ENCODE measurements around the gene PADI1. TPM values are rescaled to one million over a fixed set of nuclear protein-coding genes. Genes with fewer than 3 reads are reported as not detected.

PADI1 gene
- polyA plus RNA-seq, 1 of the 3 experiments (the other 2 are of a cell fraction): 0.26 TPM

DNA sequence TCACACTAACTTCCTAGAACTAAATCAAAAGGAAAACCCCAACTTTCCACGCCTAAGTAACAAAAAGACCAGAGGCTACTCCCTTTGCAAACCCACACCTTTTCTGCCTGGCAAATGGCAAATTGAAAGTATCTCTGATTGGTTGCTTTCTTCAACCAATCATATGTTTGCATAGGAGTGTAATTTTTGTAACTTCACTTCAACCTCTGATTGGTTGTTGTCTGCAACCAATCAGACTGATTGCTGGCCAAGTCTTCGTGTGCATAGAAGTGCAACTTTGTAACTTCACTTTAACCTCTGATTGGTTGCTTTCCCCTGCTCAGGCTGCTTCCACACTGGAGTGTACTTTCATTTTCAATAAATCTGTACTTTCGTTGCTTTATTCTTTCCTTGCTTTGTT, 48.8 kb upstream of the PADI1 start:
- H3K9ac ChIP-seq: no peak overlapping the region
- no peaks in the 10 kb centered on the region for H3K9me2 ChIP-seq
- H4K20me1 ChIP-seq (ENCODE audit: insufficient read depth): no peaks in the 10 kb centered on the region
- H3K4me1 ChIP-seq (ENCODE audit: control insufficient read depth in 1 of 2, insufficient read depth in 2 of 2, low read depth in 1 of 2, low read length in 1 of 2): no peaks in the 10 kb centered on the region
- DNase-seq: no peak
- no peak overlapping the region for H3K4me2 ChIP-seq
- no peaks in the 10 kb centered on the region for H3K9me3 ChIP-seq
- H2AFZ ChIP-seq (ENCODE audit: low read depth): no peak overlapping the region
- H3K4me3 ChIP-seq (ENCODE audit: low read depth in 2 of 2, low read length in 1 of 2): no peak overlapping the region
- 31% methylated on average over 3 of the region's 3 CpGs for WGBS (ENCODE audit: low lambda C conversion rate)
- H3F3A ChIP-seq (replicated peaks; ENCODE audit: insufficient read depth): no peaks in the 10 kb centered on the region
- TF ChIP-seq RFX5 (IDR thresholded peaks at IDR 0.05; ENCODE audit: low read length) (no peak), NFIC (IDR thresholded peaks at IDR 0.05; ENCODE audit: borderline replicate concordance) (no peak), GATA2 (CRISPR knock-in tag; IDR thresholded peaks at IDR 0.05) (no peak), FOSL2 (IDR thresholded peaks at IDR 0.05; ENCODE audit: borderline replicate concordance, low read depth) (no peak), ELF1 (IDR thresholded peaks at IDR 0.05) (no peak), SMC3 (IDR thresholded peaks at IDR 0.05; ENCODE audit: low read depth, low read length) (no peak), EP300 (IDR thresholded peaks at IDR 0.05; ENCODE audit: borderline replicate concordance in 1 of 2, low read depth in 1 of 2, low read length in 1 of 2) (no peak)
- TF ChIP-seq, protein P1, sequence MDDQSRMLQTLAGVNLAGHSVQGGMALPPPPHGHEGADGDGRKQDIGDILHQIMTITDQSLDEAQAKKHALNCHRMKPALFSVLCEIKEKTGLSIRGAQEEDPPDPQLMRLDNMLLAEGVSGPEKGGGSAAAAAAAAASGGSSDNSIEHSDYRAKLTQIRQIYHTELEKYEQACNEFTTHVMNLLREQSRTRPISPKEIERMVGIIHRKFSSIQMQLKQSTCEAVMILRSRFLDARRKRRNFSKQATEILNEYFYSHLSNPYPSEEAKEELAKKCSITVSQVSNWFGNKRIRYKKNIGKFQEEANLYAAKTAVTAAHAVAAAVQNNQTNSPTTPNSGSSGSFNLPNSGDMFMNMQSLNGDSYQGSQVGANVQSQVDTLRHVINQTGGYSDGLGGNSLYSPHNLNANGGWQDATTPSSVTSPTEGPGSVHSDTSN (IDR thresholded peaks at IDR 0.05): no peak
- TF ChIP-seq, protein P2, sequence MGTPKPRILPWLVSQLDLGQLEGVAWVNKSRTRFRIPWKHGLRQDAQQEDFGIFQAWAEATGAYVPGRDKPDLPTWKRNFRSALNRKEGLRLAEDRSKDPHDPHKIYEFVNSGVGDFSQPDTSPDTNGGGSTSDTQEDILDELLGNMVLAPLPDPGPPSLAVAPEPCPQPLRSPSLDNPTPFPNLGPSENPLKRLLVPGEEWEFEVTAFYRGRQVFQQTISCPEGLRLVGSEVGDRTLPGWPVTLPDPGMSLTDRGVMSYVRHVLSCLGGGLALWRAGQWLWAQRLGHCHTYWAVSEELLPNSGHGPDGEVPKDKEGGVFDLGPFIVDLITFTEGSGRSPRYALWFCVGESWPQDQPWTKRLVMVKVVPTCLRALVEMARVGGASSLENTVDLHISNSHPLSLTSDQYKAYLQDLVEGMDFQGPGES (IDR thresholded peaks at IDR 0.05; ENCODE audit: low read depth, low read length): no peak
- TF ChIP-seq, protein P3, sequence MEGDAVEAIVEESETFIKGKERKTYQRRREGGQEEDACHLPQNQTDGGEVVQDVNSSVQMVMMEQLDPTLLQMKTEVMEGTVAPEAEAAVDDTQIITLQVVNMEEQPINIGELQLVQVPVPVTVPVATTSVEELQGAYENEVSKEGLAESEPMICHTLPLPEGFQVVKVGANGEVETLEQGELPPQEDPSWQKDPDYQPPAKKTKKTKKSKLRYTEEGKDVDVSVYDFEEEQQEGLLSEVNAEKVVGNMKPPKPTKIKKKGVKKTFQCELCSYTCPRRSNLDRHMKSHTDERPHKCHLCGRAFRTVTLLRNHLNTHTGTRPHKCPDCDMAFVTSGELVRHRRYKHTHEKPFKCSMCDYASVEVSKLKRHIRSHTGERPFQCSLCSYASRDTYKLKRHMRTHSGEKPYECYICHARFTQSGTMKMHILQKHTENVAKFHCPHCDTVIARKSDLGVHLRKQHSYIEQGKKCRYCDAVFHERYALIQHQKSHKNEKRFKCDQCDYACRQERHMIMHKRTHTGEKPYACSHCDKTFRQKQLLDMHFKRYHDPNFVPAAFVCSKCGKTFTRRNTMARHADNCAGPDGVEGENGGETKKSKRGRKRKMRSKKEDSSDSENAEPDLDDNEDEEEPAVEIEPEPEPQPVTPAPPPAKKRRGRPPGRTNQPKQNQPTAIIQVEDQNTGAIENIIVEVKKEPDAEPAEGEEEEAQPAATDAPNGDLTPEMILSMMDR (IDR thresholded peaks at IDR 0.05): no peak
- POLR2A ChIA-PET: no interaction called here
- H3K79me2 ChIP-seq (ENCODE audit: insufficient read depth): no peaks in the 10 kb centered on the region
- CTCF ChIA-PET: interaction anchor here (1.6 kb wide), 1 partner anchor 80 kb away, joined by 4 read pairs; no protein-coding TSS in a partner anchor
- no peaks in the 10 kb centered on the region for H3K27me3 ChIP-seq (ENCODE audit: insufficient read depth)
- no peak overlapping the region for H3K27ac ChIP-seq (ENCODE audit: low read depth in 2 of 2, low read length in 1 of 2)
- H3K36me3 ChIP-seq (replicated peaks in 1 of 2; ENCODE audit: control insufficient read depth in 1 of 2, insufficient read depth in 2 of 2, low read length in 1 of 2): no peaks in the 10 kb centered on the region

DNA sequence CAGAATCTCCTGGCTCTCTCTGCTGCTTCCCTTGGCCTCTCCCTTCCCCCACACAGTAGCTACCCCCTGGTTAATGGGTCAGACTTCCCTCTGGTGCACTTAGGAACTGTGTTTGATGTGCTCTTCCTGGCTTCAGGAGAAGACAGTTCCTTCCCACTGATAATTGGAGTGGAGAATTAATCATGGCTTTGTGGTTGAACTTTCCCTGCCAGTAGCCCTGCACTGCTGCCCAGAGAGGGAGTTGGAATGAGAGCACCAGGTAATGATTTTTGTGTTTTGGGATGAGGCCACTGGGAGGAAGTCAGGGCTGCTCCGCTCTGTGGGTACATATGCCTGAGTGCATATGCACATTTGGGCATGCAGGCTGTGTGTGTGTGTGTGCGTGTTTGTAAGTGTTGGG, 46.0 kb upstream of the PADI1 start:
- Histone ChIP-seq H3K9me2 (no peaks in the 10 kb centered on the region), H3K4me1 (ENCODE audit: control insufficient read depth in 1 of 2, insufficient read depth in 2 of 2, low read depth in 1 of 2, low read length in 1 of 2) (no peaks in the 10 kb centered on the region; a peak in 1 of 4 replicates), H3K27me3 (ENCODE audit: insufficient read depth) (no peaks in the 10 kb centered on the region), H3F3A (replicated peaks; ENCODE audit: insufficient read depth) (no peaks in the 10 kb centered on the region), H3K79me2 (ENCODE audit: insufficient read depth) (no peaks in the 10 kb centered on the region), H3K27ac (ENCODE audit: low read depth in 2 of 2, low read length in 1 of 2) (no peak overlapping the region), H3K4me2 (no peak overlapping the region), H3K9me3 (no peaks in the 10 kb centered on the region), H4K20me1 (ENCODE audit: insufficient read depth) (no peaks in the 10 kb centered on the region), H3K36me3 (replicated peaks in 1 of 2; ENCODE audit: control insufficient read depth in 1 of 2, insufficient read depth in 2 of 2, low read length in 1 of 2) (no peaks in the 10 kb centered on the region), H3K4me3 (ENCODE audit: low read depth in 2 of 2, low read length in 1 of 2) (no peak overlapping the region), H2AFZ (ENCODE audit: low read depth) (no peak overlapping the region), H3K9ac (no peak overlapping the region)
- WGBS (ENCODE audit: low lambda C conversion rate): 60% methylated on average over 1 of the region's 2 CpGs
- ChIA-PET CTCF (interaction anchor here (1.2 to 1.4 kb wide), 2 partner anchors 33 to 77 kb away, joined by 4 to 8 read pairs; no protein-coding TSS in a partner anchor), POLR2A (no interaction called here)
- no peak for DNase-seq
- TF ChIP-seq EZH2phosphoT487 (IDR thresholded peaks at IDR 0.05; ENCODE audit: borderline replicate concordance, low read depth) (no peak), GATA2 (CRISPR knock-in tag; IDR thresholded peaks at IDR 0.05) (no peak), SIN3A (IDR thresholded peaks at IDR 0.05; ENCODE audit: borderline replicate concordance, low read depth, low read length) (no peak), NFIC (IDR thresholded peaks at IDR 0.05; ENCODE audit: borderline replicate concordance) (no peak), TAF1 (IDR thresholded peaks at IDR 0.05; ENCODE audit: borderline replicate concordance, low read depth, low read length) (no peak), JUND (IDR thresholded peaks at IDR 0.05) (no peak), ELF1 (IDR thresholded peaks at IDR 0.05) (no peak)
- TF ChIP-seq, protein P4, sequence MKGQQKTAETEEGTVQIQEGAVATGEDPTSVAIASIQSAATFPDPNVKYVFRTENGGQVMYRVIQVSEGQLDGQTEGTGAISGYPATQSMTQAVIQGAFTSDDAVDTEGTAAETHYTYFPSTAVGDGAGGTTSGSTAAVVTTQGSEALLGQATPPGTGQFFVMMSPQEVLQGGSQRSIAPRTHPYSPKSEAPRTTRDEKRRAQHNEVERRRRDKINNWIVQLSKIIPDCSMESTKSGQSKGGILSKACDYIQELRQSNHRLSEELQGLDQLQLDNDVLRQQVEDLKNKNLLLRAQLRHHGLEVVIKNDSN (IDR thresholded peaks at IDR 0.05; ENCODE audit: borderline replicate concordance, low read depth): no peak
- TF ChIP-seq, protein P3 (IDR thresholded peaks at IDR 0.05): no peak
- TF ChIP-seq, protein P5, sequence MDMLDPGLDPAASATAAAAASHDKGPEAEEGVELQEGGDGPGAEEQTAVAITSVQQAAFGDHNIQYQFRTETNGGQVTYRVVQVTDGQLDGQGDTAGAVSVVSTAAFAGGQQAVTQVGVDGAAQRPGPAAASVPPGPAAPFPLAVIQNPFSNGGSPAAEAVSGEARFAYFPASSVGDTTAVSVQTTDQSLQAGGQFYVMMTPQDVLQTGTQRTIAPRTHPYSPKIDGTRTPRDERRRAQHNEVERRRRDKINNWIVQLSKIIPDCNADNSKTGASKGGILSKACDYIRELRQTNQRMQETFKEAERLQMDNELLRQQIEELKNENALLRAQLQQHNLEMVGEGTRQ (IDR thresholded peaks at IDR 0.05; ENCODE audit: borderline replicate concordance, low read depth, low read length): no peak

Measured in SK-N-SH (cell line).